WTC11 (cell line): ENCODE measurements around the gene KITLG.

Experiments used
- ATF1 ChIP-seq: sonication (generic); formaldehyde crosslinking; IDR thresholded peaks from 2 replicates; pipeline ENCODE4 v1.8.1; 2023; ENCODE audit warnings: mild to moderate bottlenecking, moderate library complexity, missing genetic modification reagents
- ATF2 ChIP-seq: sonication (generic); formaldehyde crosslinking; IDR thresholded peaks from 2 replicates; pipeline ENCODE4 v1.8.1; 2022; ENCODE audit warnings: low read depth, missing genetic modification reagents, borderline replicate concordance
- CBFB ChIP-seq: sonication (generic); formaldehyde crosslinking; IDR thresholded peaks from 2 replicates; pipeline ENCODE4 v1.8.1; 2022; ENCODE audit warnings: mild to moderate bottlenecking, low read depth, missing genetic modification reagents
- CREB1 ChIP-seq: sonication (generic); formaldehyde crosslinking; IDR thresholded peaks from 2 replicates; pipeline ENCODE4 v1.8.0; 2023; ENCODE audit warnings: mild to moderate bottlenecking, missing genetic modification reagents
- CREM ChIP-seq: sonication (generic); formaldehyde crosslinking; IDR thresholded peaks from 2 replicates; pipeline ENCODE4 v1.8.1; 2022; ENCODE audit warnings: mild to moderate bottlenecking, missing genetic modification reagents, moderate library complexity
- FOXK1 ChIP-seq: sonication (generic); formaldehyde crosslinking; IDR thresholded peaks from 2 replicates; pipeline ENCODE4 v1.8.0; 2022; ENCODE audit warnings: mild to moderate bottlenecking, moderate library complexity, missing genetic modification reagents
- FOXP4 ChIP-seq: sonication (generic); formaldehyde crosslinking; IDR thresholded peaks from 2 replicates; pipeline ENCODE4 v1.8.0; 2022; ENCODE audit warnings: mild to moderate bottlenecking, missing genetic modification reagents
- KAT7 ChIP-seq: sonication (generic); formaldehyde crosslinking; IDR thresholded peaks from 2 replicates; pipeline ENCODE4 v1.8.1; 2023; ENCODE audit warnings: missing genetic modification reagents, mild to moderate bottlenecking, borderline replicate concordance
- MYBL2 ChIP-seq: sonication (generic); formaldehyde crosslinking; IDR thresholded peaks from 2 replicates; pipeline ENCODE4 v1.8.1; 2023; ENCODE audit warnings: mild to moderate bottlenecking, moderate library complexity, missing genetic modification reagents
- PRDM15 ChIP-seq: sonication (generic); formaldehyde crosslinking; IDR thresholded peaks from 2 replicates; pipeline ENCODE4 v1.8.0; 2022; ENCODE audit warnings: missing genetic modification reagents
- ZNF138 ChIP-seq: sonication (generic); formaldehyde crosslinking; conservative IDR thresholded peaks from 2 replicates; pipeline ENCODE4 v1.8.1; 2022; ENCODE audit warnings: mild to moderate bottlenecking, moderate library complexity, missing genetic modification reagents
- TF ChIP-seq, protein P1 (sequence below): fragments of 200-600 bp; IDR thresholded peaks from 2 replicates; pipeline ENCODE4 v1.8.0; 2022; ENCODE audit warnings: antibody characterized with exemption

DNA sequence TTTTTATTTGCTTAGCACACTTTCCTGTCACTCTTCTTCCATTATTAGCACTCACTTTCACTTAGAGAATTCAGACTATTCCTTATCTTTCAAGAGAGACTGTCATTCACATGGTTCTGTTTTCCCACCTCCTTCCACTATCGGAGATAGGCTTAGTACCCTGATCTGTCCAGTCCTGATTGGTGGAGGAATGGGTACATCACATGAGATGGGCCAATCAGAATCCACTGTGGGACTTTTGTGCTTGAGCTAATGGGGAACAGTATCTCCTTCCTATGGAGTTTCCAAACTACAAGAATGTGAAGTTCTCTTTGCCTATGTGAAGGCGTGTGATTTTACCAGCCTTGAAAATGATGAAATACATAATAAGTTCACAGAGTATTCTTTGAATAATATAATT lies 4.8 kb upstream of the KITLG start:
- TF ChIP-seq, protein P1, sequence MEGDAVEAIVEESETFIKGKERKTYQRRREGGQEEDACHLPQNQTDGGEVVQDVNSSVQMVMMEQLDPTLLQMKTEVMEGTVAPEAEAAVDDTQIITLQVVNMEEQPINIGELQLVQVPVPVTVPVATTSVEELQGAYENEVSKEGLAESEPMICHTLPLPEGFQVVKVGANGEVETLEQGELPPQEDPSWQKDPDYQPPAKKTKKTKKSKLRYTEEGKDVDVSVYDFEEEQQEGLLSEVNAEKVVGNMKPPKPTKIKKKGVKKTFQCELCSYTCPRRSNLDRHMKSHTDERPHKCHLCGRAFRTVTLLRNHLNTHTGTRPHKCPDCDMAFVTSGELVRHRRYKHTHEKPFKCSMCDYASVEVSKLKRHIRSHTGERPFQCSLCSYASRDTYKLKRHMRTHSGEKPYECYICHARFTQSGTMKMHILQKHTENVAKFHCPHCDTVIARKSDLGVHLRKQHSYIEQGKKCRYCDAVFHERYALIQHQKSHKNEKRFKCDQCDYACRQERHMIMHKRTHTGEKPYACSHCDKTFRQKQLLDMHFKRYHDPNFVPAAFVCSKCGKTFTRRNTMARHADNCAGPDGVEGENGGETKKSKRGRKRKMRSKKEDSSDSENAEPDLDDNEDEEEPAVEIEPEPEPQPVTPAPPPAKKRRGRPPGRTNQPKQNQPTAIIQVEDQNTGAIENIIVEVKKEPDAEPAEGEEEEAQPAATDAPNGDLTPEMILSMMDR: no peak
- TF ChIP-seq PRDM15 (CRISPR knock-in tag): no peak
- TF ChIP-seq CBFB (CRISPR knock-in tag): no peak
- TF ChIP-seq FOXK1: no peak
- no peak for TF ChIP-seq ZNF138
- TF ChIP-seq CREB1: no peak
- no peak for TF ChIP-seq CREM (CRISPR knock-in tag)
- no peak for TF ChIP-seq FOXP4 (CRISPR knock-in tag)
- no peak for TF ChIP-seq ATF2 (CRISPR knock-in tag)
- TF ChIP-seq MYBL2 (CRISPR knock-in tag): no peak
- TF ChIP-seq ATF1 (CRISPR knock-in tag): no peak
- no peak for TF ChIP-seq KAT7 (CRISPR knock-in tag)
